A549 (cell line): ENCODE measurements around the gene GGT1. TPM values are rescaled to one million over a fixed set of nuclear protein-coding genes. Genes with fewer than 3 reads are reported as not detected.

Experiments used
- ATAC-seq, 2 experiments: fragments of 200-7000 bp in 1 of 2; fragments of >200 bp in 1 of 2; cut with Nextera tagmentation in 1 of 2; cut with Tn5 transposase in 1 of 2; 3 replicates each; pipeline versions ENCODE4 v1.8.0 to v1.9.1; 2018 to 2020; ENCODE audit warnings: mild to moderate bottlenecking in 1 of 2, moderate library complexity in 1 of 2
- CTCF ChIA-PET: fragments of 300-600 bp; sonication (Branson Sonifier 250); formaldehyde crosslinking; extraction: SDS; loops from one replicate; lab custom pipeline; 2021; ENCODE audit warnings: antibody characterized with exemption, inconsistent platforms; lab: Yijun Ruan, JAX
- POLR2A ChIA-PET: fragments of 350-600 bp; formaldehyde crosslinking; extraction: SDS; loops from one replicate; lab custom pipeline; 2021; ENCODE audit warnings: antibody characterized with exemption, inconsistent platforms; lab: Yijun Ruan, JAX
- DNase-seq, 2 experiments: peaks; one replicate each; pipeline versions ENCODE4 v3.0.0 to v3.0.0-alpha.2; 2011 to 2016; ENCODE audit warnings: low read depth in 1 of 2, low spot score in 1 of 2
- FAIRE-seq: peaks from 2 replicates; lab custom pipeline; 2011; peaks lifted over from hg19 to GRCh38; lab: Jason Lieb, UNC
- H3K27ac ChIP-seq, 2 experiments: fragments of >200 bp; sonication (Bioruptor Twin); formaldehyde crosslinking; 3 replicates each; pipeline ENCODE4 v1.5.1; 2016 to 2017
- H3K4me1 ChIP-seq: fragments of >200 bp; sonication (Bioruptor Twin); formaldehyde crosslinking; 3 replicates; pipeline ENCODE4 v1.6.1; 2016
- H3K4me2 ChIP-seq: fragments of >200 bp; sonication (Bioruptor Twin); formaldehyde crosslinking; 3 replicates; pipeline ENCODE4 v1.6.1; 2016
- H3K4me3 ChIP-seq: fragments of >200 bp; sonication (Bioruptor Twin); formaldehyde crosslinking; 3 replicates; pipeline ENCODE4 v1.5.1; 2016
- H3K9me3 ChIP-seq: fragments of >200 bp; sonication (Bioruptor Twin); formaldehyde crosslinking; 3 replicates; pipeline ENCODE4 v1.6.1; 2016
- ATOH8 ChIP-seq: fragments of 250-450 bp; sonication (Bioruptor Pico); IDR thresholded peaks from 2 replicates; pipeline ENCODE4 v1.5.0; 2020; ENCODE audit warnings: low read depth, mild to moderate bottlenecking, moderate library complexity
- BCL3 ChIP-seq: fragments of >200 bp; sonication (Bioruptor Twin); formaldehyde crosslinking; IDR thresholded peaks from 3 replicates; pipeline ENCODE4 v1.6.1; 2016
- CBX8 ChIP-seq: fragments of 200-600 bp; sonication (generic); IDR thresholded peaks from 2 replicates; pipeline ENCODE4 v1.6.1; 2016
- CEBPB ChIP-seq, 2 experiments: fragments of >200 bp in 1 of 2; sonication (Bioruptor Twin) in 1 of 2; formaldehyde crosslinking in 1 of 2; IDR thresholded peaks; 2 replicates each; pipeline ENCODE4 v1.6.1; 2012 to 2016
- CTCF ChIP-seq: fragments of >200 bp; sonication (Bioruptor Twin); formaldehyde crosslinking; IDR thresholded peaks from 3 replicates; pipeline ENCODE4 v1.5.1; 2016
- EHF ChIP-seq: fragments of 250-450 bp; sonication (Bioruptor Pico); IDR thresholded peaks from 2 replicates; pipeline ENCODE4 v1.5.0; 2020; ENCODE audit warnings: mild to moderate bottlenecking
- FOSB ChIP-seq: fragments of 250-450 bp; sonication (Bioruptor Pico); IDR thresholded peaks from 2 replicates; pipeline ENCODE4 v1.5.0; 2020; ENCODE audit warnings: mild to moderate bottlenecking, moderate library complexity
- FOXS1 ChIP-seq: fragments of 250-450 bp; sonication (Bioruptor Pico); IDR thresholded peaks from 2 replicates; pipeline ENCODE4 v1.5.0; 2020; ENCODE audit warnings: mild to moderate bottlenecking, moderate library complexity
- GATA3 ChIP-seq: IDR thresholded peaks from 2 replicates; pipeline ENCODE4 v1.6.1; 2012; ENCODE audit warnings: borderline replicate concordance
- HEYL ChIP-seq: fragments of 250-450 bp; sonication (Bioruptor Pico); IDR thresholded peaks from 2 replicates; pipeline ENCODE4 v1.8.0; 2021; ENCODE audit warnings: mild to moderate bottlenecking, moderate library complexity
- KDM5A ChIP-seq: fragments of 200-600 bp; sonication (generic); IDR thresholded peaks from 2 replicates; pipeline ENCODE4 v1.6.1; 2016; ENCODE audit warnings: antibody characterized with exemption, mild to moderate bottlenecking
- MAZ ChIP-seq: fragments of 150-350 bp; IDR thresholded peaks from 2 replicates; pipeline ENCODE4 v1.6.1; 2014; ENCODE audit warnings: antibody characterized with exemption, low read depth, low read length, borderline replicate concordance
- MYC ChIP-seq: IDR thresholded peaks from 2 replicates; pipeline ENCODE4 v1.6.1; 2012; ENCODE audit warnings: mild to moderate bottlenecking, inconsistent platforms, low read length, improper control_type of control experiment, borderline replicate concordance
- NFE2L2 ChIP-seq: fragments of 150-350 bp; conservative IDR thresholded peaks from 2 replicates; pipeline ENCODE4 v1.6.1; 2014; ENCODE audit warnings: low read length
- NR3C1 ChIP-seq: fragments of >200 bp; sonication (Bioruptor Twin); formaldehyde crosslinking; IDR thresholded peaks from 3 replicates; pipeline ENCODE4 v1.6.1; 2017
- PHF8 ChIP-seq: fragments of 200-600 bp; sonication (generic); IDR thresholded peaks from 2 replicates; pipeline ENCODE4 v1.6.1; 2016; ENCODE audit warnings: low read depth, mild to moderate bottlenecking, antibody characterized with exemption, moderate library complexity, borderline replicate concordance
- POLR2A ChIP-seq: IDR thresholded peaks from 2 replicates; pipeline ENCODE4 v1.6.1; 2012; ENCODE audit warnings: mild to moderate bottlenecking, low read length
- RARB ChIP-seq: fragments of 250-450 bp; sonication (Bioruptor Pico); IDR thresholded peaks from 2 replicates; pipeline ENCODE4 v1.8.0; 2021; ENCODE audit warnings: mild to moderate bottlenecking, moderate library complexity
- SMC3 ChIP-seq: fragments of >200 bp; sonication (Bioruptor Twin); formaldehyde crosslinking; IDR thresholded peaks from 3 replicates; pipeline ENCODE4 v1.6.1; 2018; ENCODE audit warnings: inconsistent platforms
- SREBF2 ChIP-seq: fragments of 450-650 bp; IDR thresholded peaks from 2 replicates; pipeline ENCODE4 v1.6.1; 2014; ENCODE audit warnings: mild to moderate bottlenecking, moderate library complexity
- ZC3H11A ChIP-seq: fragments of 450-650 bp; IDR thresholded peaks from 2 replicates; pipeline ENCODE4 v1.6.1; 2014; ENCODE audit warnings: antibody characterized with exemption, mild to moderate bottlenecking
- ZFP36 ChIP-seq: fragments of 450-650 bp; IDR thresholded peaks from 2 replicates; pipeline ENCODE4 v1.6.1; 2014; ENCODE audit warnings: borderline replicate concordance; ENCODE audit not compliant: partially characterized antibody
- WGBS: methylation state at CpG from one replicate; pipeline ENCODE4 v1.1.6; 2017; ENCODE audit errors: missing lambda C conversion rate; 5-methylcytosine and 5-hydroxymethylcytosine counted together
- polyA plus RNA-seq, 4 experiments: library from polyadenylated mRNA; depleted of rRNA in 3 of 4; stranded (reverse); fragments of >200 nt; fragmentation: RNase III in 1 of 4; extraction: RNeasy Plus Mini Kit Qiagen cat#74134 plus additional on column Dnase treatment in 1 of 4; gene quantifications; 2 replicates in 3 of 4; 3 replicates in 1 of 4; pipeline ENCODE4 v1.2.3, GENCODE V29; 2011 to 2017
- TF ChIP-seq, protein P1 (sequence below): IDR thresholded peaks from 2 replicates; pipeline ENCODE4 v1.6.1; 2012

Gene GGT1
- polyA plus RNA-seq, 2 of the 4 experiments (the other 2 are of a cell fraction), result 50.1 to 118 TPM

DNA sequence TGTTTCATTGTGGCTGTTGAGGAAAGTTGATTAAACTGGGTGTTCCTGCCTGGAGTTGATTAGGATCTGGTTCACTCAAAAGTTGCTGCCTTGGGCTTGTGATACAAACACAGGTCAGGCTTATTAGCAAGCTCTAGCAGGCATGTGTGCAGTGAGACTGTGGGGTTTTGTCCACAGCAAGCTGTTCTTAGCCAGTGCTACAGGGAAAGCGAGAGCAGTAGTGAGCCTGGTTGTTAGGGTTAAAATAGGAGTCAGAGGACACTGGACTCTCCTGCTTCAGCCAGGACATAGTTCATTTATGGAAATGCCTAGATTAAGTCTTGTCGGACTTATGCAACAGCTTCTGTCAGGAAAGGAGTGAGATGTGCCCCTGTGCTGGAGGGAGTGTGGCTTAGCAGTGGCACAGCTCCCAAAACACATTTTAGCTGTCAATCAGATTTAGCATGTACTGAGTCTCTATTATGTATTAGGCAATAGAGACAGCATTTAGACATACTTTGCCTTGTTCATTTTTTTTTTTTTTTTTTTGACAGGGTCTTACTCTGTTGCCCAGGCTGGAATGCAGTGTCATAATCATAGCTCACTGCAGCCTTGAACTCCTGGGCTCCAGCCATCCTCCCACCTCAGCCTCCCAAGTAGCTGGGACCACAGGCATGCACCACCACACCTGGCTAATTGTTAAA lies 38.5 kb upstream of the GGT1 start:
- FAIRE-seq, result no peak
- TF ChIP-seq GATA3 (no peak), CBX8 (no peak), MYC (no peak), NR3C1 (no peak), BCL3 (no peak), CTCF (no peak), POLR2A (no peak)
- WGBS, result 97% methylated on average over 2 of the region's 2 CpGs
- H3K4me1 ChIP-seq, result no peaks in the 10 kb centered on the region
- no peak overlapping the region for H3K4me2 ChIP-seq
- ATAC-seq, result no peak
- H3K9me3 ChIP-seq, result no peaks in the 10 kb centered on the region
- no peak overlapping the region for H3K27ac ChIP-seq
- ChIA-PET CTCF (no interaction called here), POLR2A (no interaction called here)
- DNase-seq, result no peak
- no peak overlapping the region for H3K4me3 ChIP-seq

GRCh38 chr22:24565077-24565476 lies 37.9 kb upstream of the GGT1 start:
- Histone ChIP-seq H3K4me1 (no peaks in the 10 kb centered on the region), H3K4me3 (no peak overlapping the region), H3K27ac (no peak overlapping the region), H3K4me2 (no peak overlapping the region), H3K9me3 (no peaks in the 10 kb centered on the region)
- TF ChIP-seq HEYL (CRISPR knock-in tag), result no peak
- TF ChIP-seq NFE2L2, result no peak
- ChIA-PET POLR2A (no interaction called here), CTCF (no interaction called here)
- ATAC-seq (no peak), FAIRE-seq (no peak), DNase-seq (no peak)
- 94% methylated on average over 2 of the region's 2 CpGs for WGBS

- H3K27ac ChIP-seq, result no peak overlapping the region
- ATAC-seq (no peak), FAIRE-seq (no peak), DNase-seq (no peak)
- 88% methylated on average over 8 of the region's 8 CpGs for WGBS
- ChIA-PET POLR2A (no interaction called here), CTCF (interaction anchor here (1.7 kb wide), 1 partner anchor 10 kb away, joined by 6 read pairs; no protein-coding TSS in a partner anchor)
- H3K4me3 ChIP-seq, result no peak overlapping the region
- no peaks in the 10 kb centered on the region for H3K4me1 ChIP-seq
- H3K9me3 ChIP-seq, result no peaks in the 10 kb centered on the region
- H3K4me2 ChIP-seq, result no peak overlapping the region
- TF ChIP-seq RARB, result no peak
- no peak for TF ChIP-seq CTCF
Observed at GRCh38 chr22:24566899-24567511, 36.0 kb upstream of the GGT1 start.

DNA sequence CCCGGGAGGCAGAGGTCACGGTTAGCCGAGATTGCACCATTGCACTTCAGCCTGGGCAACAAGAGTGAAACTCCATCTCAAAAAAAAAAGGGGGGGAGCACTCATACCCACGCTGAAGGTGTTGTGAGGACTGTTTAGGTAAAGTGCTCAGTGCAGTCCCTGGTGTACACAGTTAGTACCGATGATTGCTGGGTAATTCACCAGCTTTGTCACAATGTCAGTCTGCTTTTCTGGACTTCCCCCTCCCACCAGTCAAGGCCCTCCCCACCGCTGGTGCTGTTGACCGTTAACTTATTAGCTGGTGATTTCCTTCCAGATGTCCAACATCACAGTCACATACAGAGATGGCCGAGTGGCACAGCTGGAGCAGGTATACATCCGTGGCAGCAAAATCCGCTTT lies 35.3 kb upstream of the GGT1 start:
- Histone ChIP-seq H3K4me1 (no peaks in the 10 kb centered on the region), H3K4me3 (no peak overlapping the region), H3K9me3 (no peaks in the 10 kb centered on the region), H3K4me2 (no peak overlapping the region), H3K27ac (no peak overlapping the region)
- DNase-seq (no peak), ATAC-seq (no peak), FAIRE-seq (no peak)
- POLR2A ChIA-PET, result no interaction called here
- 88% methylated on average over 10 of the region's 10 CpGs for WGBS
- CTCF ChIA-PET, result interaction anchor here (1.7 kb wide), 1 partner anchor 10 kb away, joined by 6 read pairs; no protein-coding TSS in a partner anchor
- TF ChIP-seq FOSB (no peak), ATOH8 (no peak), PHF8 (no peak), KDM5A (no peak), GATA3 (no peak), SREBF2 (no peak), CEBPB (IDR thresholded peaks at IDR 0.05) (no peak), EHF (CRISPR knock-in tag) (no peak), NR3C1 (no peak), ZC3H11A (no peak), SMC3 (no peak), MAZ (no peak), FOXS1 (CRISPR knock-in tag) (no peak), POLR2A (no peak), ZFP36 (no peak)
- TF ChIP-seq, protein P1, sequence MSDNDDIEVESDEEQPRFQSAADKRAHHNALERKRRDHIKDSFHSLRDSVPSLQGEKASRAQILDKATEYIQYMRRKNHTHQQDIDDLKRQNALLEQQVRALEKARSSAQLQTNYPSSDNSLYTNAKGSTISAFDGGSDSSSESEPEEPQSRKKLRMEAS, result no peak
- TF ChIP-seq, all 56 proteins: peak for 0
